ENCODE measurements around the gene DCC. TPM values are rescaled to one million over a fixed set of nuclear protein-coding genes. Genes with fewer than 3 reads are reported as not detected.

Gene DCC
- polyA plus RNA-seq, 2 of the 4 experiments (the other 2 are of a cell fraction): 0.12 TPM; not detected in 1

DNA sequence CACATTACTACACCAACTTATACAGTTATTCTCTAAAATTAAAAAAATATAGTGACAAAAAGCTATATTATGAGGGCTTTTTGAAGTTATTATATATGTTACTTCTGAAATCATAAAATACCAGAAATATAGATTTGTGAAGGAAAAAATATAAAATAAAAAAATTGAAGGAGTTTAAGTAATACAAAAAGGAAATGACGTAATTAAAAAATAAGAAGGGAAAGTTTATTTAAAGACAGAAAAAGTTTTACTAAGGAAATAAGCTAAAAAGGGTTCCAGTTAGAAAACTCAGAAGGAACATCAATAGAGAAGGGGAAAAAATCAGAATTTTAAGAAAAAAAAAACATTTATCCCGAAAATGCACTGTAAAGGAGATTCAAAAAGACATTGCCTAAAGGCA is 1187.4 kb downstream of the DCC start:
- ATAC-seq (no peak), DNase-seq (ENCODE audit: low read depth in 1 of 2, low spot score in 1 of 2) (no peak), FAIRE-seq (no peak)
- Histone ChIP-seq H3K4me2 (no peak overlapping the region), H3K4me3 (no peak overlapping the region), H3K4me1 (no peaks in the 10 kb centered on the region), H3K27ac (no peak overlapping the region), H3K9me3 (no peaks in the 10 kb centered on the region)
- ChIA-PET POLR2A (no interaction called here), CTCF (no interaction called here)
- 15% methylated on average over 2 of the region's 2 CpGs for WGBS (ENCODE audit: missing lambda C conversion rate)
- TF ChIP-seq MAZ (IDR thresholded peaks at IDR 0.05; ENCODE audit: borderline replicate concordance, low read depth, low read length): no peak

DNA sequence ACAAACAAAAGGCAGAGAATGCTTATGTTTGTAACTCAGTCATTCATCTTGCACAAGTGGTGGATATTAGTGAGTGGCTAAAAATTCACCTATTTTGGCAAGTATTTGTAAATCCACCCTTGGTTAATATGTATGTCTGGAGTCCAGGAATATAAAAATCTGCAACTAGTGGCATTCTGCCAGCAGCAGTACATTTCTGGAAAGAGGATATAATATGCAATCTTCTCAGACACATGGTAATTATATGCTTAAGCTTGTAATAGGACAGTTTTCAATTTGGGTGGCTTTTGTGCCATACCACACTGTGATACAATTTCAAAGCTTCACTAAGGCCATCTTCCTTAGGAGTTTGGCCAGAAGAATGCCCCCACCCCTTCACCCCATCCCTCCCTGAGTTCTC is 1191.2 kb downstream of the DCC start:
- POLR2A ChIA-PET: no interaction called here
- CTCF ChIA-PET: no interaction called here

DNA sequence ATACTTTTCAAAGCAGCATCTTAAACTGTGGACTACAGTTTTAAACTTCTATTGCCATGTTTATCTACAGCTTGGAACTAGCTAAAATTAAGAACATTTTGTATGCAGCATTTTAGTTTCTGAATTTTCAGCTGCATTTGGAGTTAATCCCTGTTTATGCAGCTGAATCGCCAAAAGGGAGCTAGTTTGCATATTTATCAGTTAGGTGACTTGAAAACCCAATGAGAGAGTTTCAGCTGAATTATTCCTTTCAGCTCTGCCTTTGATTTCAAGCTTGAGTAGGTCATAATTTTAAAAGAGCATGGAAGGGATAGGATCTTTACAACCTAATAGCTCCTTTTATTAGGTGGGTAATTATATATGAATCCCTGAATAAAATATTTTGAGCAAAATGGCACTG is 1191.9 kb downstream of the DCC start:
- H3K9me3 ChIP-seq: no peaks in the 10 kb centered on the region
- TF ChIP-seq ESRRA (IDR thresholded peaks at IDR 0.05; ENCODE audit: borderline replicate concordance, low read length) (no peak), NR3C1 (IDR thresholded peaks at IDR 0.05) (no peak), HOXB5 (CRISPR knock-in tag; IDR thresholded peaks at IDR 0.05) (no peak), KDM1A (IDR thresholded peaks at IDR 0.05; ENCODE audit: low read depth) (no peak), CHD4 (IDR thresholded peaks at IDR 0.05; ENCODE audit: borderline replicate concordance) (no peak), GATA3 (IDR thresholded peaks at IDR 0.05; ENCODE audit: borderline replicate concordance) (no peak)
- no peak overlapping the region for H3K4me2 ChIP-seq
- FAIRE-seq (no peak), ATAC-seq (no peak), DNase-seq (ENCODE audit: low read depth in 1 of 2, low spot score in 1 of 2) (no peak)
- H3K4me1 ChIP-seq: no peaks in the 10 kb centered on the region
- ChIA-PET CTCF (no interaction called here), POLR2A (no interaction called here)
- H3K4me3 ChIP-seq: no peak overlapping the region
- WGBS (ENCODE audit: missing lambda C conversion rate): 5% methylated on average over 1 of the region's 1 CpG
- no peak overlapping the region for H3K27ac ChIP-seq

More for the DNA sequence above, 1191.2 kb downstream of the DCC start:
- Histone ChIP-seq H3K4me2 (no peak overlapping the region), H3K4me3 (no peak overlapping the region), H3K27ac (no peak overlapping the region), H3K9me3 (no peaks in the 10 kb centered on the region), H3K4me1 (no peaks in the 10 kb centered on the region)
- FAIRE-seq (no peak), ATAC-seq (no peak), DNase-seq (ENCODE audit: low read depth in 1 of 2, low spot score in 1 of 2) (no peak)
- TF ChIP-seq EHMT2 (IDR thresholded peaks at IDR 0.05; ENCODE audit: low read depth): no peak
- TF ChIP-seq RNF2 (IDR thresholded peaks at IDR 0.05; ENCODE audit: borderline replicate concordance, low read depth): no peak
- TF ChIP-seq RARB (CRISPR knock-in tag; IDR thresholded peaks at IDR 0.05): no peak
- TF ChIP-seq EP300 (IDR thresholded peaks at IDR 0.05): no peak
- TF ChIP-seq, protein P1, sequence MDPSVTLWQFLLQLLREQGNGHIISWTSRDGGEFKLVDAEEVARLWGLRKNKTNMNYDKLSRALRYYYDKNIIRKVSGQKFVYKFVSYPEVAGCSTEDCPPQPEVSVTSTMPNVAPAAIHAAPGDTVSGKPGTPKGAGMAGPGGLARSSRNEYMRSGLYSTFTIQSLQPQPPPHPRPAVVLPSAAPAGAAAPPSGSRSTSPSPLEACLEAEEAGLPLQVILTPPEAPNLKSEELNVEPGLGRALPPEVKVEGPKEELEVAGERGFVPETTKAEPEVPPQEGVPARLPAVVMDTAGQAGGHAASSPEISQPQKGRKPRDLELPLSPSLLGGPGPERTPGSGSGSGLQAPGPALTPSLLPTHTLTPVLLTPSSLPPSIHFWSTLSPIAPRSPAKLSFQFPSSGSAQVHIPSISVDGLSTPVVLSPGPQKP (IDR thresholded peaks at IDR 0.05; ENCODE audit: low read depth, low read length): no peak
- TF ChIP-seq, protein P2, sequence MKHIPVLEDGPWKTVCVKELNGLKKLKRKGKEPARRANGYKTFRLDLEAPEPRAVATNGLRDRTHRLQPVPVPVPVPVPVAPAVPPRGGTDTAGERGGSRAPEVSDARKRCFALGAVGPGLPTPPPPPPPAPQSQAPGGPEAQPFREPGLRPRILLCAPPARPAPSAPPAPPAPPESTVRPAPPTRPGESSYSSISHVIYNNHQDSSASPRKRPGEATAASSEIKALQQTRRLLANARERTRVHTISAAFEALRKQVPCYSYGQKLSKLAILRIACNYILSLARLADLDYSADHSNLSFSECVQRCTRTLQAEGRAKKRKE (CRISPR knock-in tag; IDR thresholded peaks at IDR 0.05; ENCODE audit: low read depth): no peak
- TF ChIP-seq CBX8 (IDR thresholded peaks at IDR 0.05): no peak
- no peak for TF ChIP-seq JUN (IDR thresholded peaks at IDR 0.05)
- TF ChIP-seq HOXA7 (CRISPR knock-in tag; IDR thresholded peaks at IDR 0.05): no peak
- no peak for TF ChIP-seq JUNB (IDR thresholded peaks at IDR 0.05)
- TF ChIP-seq RCOR1 (IDR thresholded peaks at IDR 0.05; ENCODE audit: low read depth, low read length): no peak
- TF ChIP-seq EHF (CRISPR knock-in tag; IDR thresholded peaks at IDR 0.05): no peak
- no peak for TF ChIP-seq MAFK (IDR thresholded peaks at IDR 0.05; ENCODE audit: partially characterized antibody)
- TF ChIP-seq, protein P3, sequence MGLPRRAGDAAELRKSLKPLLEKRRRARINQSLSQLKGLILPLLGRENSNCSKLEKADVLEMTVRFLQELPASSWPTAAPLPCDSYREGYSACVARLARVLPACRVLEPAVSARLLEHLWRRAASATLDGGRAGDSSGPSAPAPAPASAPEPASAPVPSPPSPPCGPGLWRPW (IDR thresholded peaks at IDR 0.05): no peak
- no peak for TF ChIP-seq ZSCAN20 (CRISPR knock-in tag; IDR thresholded peaks at IDR 0.05)
- TF ChIP-seq, protein P4, sequence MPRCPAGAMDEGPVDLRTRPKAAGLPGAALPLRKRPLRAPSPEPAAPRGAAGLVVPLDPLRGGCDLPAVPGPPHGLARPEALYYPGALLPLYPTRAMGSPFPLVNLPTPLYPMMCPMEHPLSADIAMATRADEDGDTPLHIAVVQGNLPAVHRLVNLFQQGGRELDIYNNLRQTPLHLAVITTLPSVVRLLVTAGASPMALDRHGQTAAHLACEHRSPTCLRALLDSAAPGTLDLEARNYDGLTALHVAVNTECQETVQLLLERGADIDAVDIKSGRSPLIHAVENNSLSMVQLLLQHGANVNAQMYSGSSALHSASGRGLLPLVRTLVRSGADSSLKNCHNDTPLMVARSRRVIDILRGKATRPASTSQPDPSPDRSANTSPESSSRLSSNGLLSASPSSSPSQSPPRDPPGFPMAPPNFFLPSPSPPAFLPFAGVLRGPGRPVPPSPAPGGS (IDR thresholded peaks at IDR 0.05): no peak
- TF ChIP-seq MAZ (IDR thresholded peaks at IDR 0.05; ENCODE audit: borderline replicate concordance, low read depth, low read length): no peak

All from A549 (cell line).